Omental fat pad (tissue), 4 donors: Measurements from ENCODE around the gene CA11. TPM values are rescaled to one million over a fixed set of nuclear protein-coding genes. Genes with fewer than 3 reads are reported as not detected.
"Not testable (repeated sequence)": the region's sequence is repeated elsewhere in the genome, so short reads cannot be mapped to it uniquely, and the experiment has no call there.

Source experiments
- ATAC-seq: fragments of 150-250 bp; one replicate; pipeline ENCODE4 v1.9.1; 2016; ENCODE audit warnings: mild to moderate bottlenecking, moderate library complexity; ENCODE audit not compliant: low FRiP score
- DNase-seq: peaks from one replicate; pipeline ENCODE4 v3.0.0-alpha.2; 2019; ENCODE audit warnings: low spot score
- CTCF ChIP-seq, 3 donors: fragments of 450-650 bp; IDR thresholded peaks; one replicate each; pipeline ENCODE4 v1.5.1; 2016 to 2017; ENCODE audit warnings: antibody characterized with exemption in 3 of 3, mild to moderate bottlenecking in 3 of 3, moderate library complexity in 2 of 3
- total RNA-seq, 4 donors: library from RNA; depleted of rRNA; stranded (reverse); fragments of >200 nt; gene quantifications; one replicate each; pipeline ENCODE4 v1.1.0, GENCODE V29; 2016

The CA11 gene
- total RNA-seq, 4 donors from 2014 or later, result 1.9 to 12.7 (median 5.7) TPM

GRCh38 chr19:48635966-48636858 lies 9.8 kb downstream of the CA11 start:
- no peak for TF ChIP-seq CTCF (IDR thresholded peaks at IDR 0.05)
- DNase-seq (no peak), ATAC-seq (no peak)

GRCh38 chr19:48635263-48635965 lies 10.6 kb downstream of the CA11 start:
- DNase-seq, result no peak
- peak; percentile 3 for ATAC-seq
- no peak for TF ChIP-seq CTCF (IDR thresholded peaks at IDR 0.05)

- TF ChIP-seq CTCF (IDR thresholded peaks at IDR 0.05), result no peak
- DNase-seq (peak; percentile 88), ATAC-seq (peak; percentile 13)
These were observed 11.3 kb downstream of the CA11 start for GRCh38 chr19:48634424-48635262.

GRCh38 chr19:48634036-48634342 lies 12.0 kb downstream of the CA11 start:
- DNase-seq, result no peak
- ATAC-seq, result no peak
- TF ChIP-seq CTCF (IDR thresholded peaks at IDR 0.05), result no peak

- TF ChIP-seq CTCF (IDR thresholded peaks at IDR 0.05), result no peak
- DNase-seq, result no peak
- ATAC-seq, result no peak
These were observed 12.6 kb downstream of the CA11 start for GRCh38 chr19:48633148-48634035.

- DNase-seq (no peak), ATAC-seq (no peak)
- TF ChIP-seq CTCF (IDR thresholded peaks at IDR 0.05), result no peak
These were observed 13.3 kb downstream of the CA11 start for GRCh38 chr19:48632692-48633147.

GRCh38 chr19:48632286-48632685 lies 13.7 kb downstream of the CA11 start:
- not testable (repeated sequence) for ATAC-seq, DNase-seq
